GM18867 (cell line): Measurements from ENCODE around the gene C9orf40.

ENCODE experiments used
- ATAC-seq: cut with Tn5 transposase; IDR thresholded peaks from one replicate; pipeline ENCODE4 v1.9.1; 2021; ENCODE audit warnings: mild to moderate bottlenecking, moderate library complexity; ENCODE audit not compliant: unreplicated experiment

Gene C9orf40, protein sequence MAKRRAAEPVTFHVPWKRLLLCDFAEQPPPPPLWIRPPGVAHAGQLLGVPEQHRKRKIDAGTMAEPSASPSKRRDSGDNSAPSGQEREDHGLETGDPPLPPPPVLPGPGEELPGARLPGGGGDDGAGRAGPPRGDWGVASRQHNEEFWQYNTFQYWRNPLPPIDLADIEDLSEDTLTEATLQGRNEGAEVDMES

DNA sequence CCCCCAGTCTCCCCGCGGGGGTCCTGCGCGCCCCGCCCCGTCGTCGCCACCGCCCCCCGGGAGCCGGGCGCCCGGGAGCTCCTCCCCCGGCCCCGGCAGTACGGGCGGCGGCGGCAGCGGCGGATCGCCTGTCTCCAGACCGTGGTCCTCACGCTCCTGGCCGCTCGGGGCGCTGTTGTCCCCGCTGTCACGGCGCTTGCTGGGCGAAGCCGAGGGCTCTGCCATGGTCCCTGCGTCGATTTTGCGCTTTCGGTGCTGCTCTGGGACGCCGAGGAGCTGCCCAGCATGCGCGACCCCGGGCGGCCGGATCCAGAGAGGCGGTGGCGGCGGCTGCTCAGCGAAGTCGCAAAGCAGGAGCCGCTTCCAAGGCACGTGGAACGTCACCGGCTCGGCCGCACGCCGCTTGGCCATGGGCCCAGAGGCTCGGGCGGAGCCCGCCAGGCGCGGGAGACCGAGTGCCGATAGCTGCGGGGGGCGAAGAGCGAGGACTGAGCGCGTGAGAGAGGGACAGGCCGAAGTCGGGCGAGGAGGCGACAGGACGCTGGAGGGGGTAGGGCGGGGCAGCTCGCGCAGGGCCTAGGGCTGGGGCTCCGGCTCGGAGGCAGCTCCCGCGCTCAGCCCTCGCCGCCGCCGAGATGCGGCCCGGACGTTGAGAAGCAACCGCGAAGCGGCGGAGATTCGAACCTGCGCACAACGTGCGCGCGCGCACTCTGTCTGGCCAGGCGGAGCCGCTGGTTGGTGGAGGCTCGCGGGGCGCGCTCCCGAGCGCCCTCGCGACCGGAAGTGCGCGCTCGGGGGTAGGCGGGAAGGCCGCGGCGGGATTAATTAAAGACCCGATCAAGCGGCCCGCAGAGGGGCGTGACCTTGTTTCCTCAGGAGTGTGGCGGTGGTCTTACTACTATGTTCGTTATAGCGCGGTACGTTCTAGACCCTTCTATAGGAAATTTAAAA lies at the start of gene C9orf40:
TSS of gene C9orf40 (minus strand) at position 712 of the 951 bp plus-strand sequence. CDS start at position 411, 301 bp downstream.
- peak; percentile 92 for ATAC-seq

DNA sequence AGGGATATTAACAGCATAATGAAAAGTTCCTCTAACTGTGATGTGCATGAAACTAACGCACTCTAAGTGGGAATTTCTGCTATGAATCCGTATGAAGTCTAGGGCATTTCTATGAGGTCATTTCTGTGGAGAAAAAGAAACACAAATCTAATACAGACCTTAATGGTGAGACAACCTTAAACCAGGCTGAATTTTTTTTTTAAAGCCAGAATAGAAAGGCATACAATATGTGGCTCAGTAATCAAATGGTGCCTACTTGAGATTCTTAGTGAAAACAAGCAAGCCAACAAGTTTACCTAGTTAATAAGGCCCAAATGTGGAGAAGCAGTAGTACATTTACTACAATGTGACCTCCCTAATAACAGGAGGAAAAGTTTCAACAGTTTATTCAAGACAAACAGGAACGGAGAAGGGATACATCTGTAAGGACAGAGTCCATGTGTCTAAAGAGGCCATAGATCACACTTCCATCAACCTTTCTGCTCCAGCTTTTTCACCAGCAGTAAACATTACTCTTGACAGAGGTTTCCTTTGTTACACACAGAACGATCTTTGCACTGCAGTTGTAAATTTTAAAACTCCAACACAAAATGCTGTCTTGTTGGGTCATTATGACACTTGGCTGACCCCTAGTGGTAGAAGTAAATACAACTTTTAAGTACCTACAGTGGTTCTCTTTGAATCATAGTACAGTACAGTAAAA lies 49.2 kb upstream of the C9orf40 start:
- peak; percentile 87 for ATAC-seq

DNA sequence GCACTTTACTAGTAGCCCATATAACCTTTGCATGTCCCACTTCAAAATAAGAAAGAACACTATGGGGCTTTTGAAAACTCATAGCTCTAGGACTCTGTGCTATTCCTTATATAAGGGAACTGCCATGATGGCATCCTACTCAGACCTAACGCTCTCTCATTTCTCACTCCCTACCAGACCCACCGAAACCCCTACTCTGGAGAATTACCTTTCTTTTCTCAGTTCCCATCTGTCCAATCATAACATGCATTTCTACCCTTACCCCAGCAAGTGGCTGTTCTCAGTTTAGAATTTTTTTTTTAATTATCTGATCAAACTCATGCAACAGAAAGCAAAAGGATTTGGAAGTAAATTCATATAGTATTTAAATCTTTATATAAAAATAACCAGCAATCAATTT lies 48.1 kb upstream of the C9orf40 start:
- ATAC-seq = peak; percentile 55

DNA sequence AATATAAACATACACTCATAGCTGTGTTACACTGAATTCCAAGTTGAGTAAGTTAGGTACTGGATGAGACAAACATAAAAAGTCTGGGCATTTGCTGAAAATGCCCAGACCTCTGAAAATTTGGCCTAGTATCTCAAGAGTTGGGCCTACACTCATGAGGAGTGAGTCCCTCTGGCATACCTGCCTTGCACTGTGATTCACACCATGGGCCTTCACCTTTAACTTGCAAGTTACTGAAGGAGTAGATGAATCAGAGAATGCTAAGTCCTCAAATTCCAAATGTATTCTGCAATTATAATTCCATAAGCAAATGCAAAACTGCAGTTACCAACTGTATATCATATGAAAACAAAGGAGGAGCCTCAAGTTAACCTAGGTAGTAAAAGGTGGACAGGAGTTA lies 32.3 kb upstream of the C9orf40 start:
- ATAC-seq = no peak

DNA sequence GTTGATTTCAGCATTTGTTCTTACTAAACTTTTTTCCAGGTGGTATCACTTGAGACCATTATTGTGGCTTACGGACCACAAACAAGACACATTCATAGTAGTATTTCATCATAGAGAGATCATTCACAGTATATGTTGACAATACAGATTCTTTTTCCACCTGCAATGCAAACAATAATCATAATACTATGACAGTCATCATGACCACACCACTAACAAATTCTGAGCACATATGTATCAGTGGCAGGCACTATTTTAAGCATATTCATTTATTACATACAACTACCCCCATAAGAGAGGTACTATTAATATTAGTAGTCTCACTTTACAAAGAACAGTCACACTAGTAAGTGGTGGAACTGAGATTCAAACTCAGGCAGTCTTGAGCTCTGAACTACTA lies 31.0 kb upstream of the C9orf40 start:
- no peak for ATAC-seq

DNA sequence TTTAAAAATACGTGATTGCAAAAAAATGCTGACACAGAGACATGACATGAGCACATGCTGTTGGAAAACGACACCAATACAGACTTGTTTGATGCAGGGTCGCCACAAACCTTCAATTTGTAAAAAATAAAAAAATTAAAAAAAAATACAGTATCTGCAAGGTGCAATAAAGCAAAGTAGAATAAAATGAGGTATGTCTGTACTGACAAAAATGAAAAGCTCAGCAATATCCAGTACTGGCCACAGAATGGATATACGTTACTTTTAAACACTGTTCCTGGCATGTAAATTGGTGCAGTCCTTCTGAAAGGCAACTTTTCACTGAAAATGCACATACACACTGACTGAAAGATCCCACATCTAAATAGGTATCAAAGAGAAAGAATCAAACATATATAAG lies 27.1 kb upstream of the C9orf40 start:
- no peak for ATAC-seq

DNA sequence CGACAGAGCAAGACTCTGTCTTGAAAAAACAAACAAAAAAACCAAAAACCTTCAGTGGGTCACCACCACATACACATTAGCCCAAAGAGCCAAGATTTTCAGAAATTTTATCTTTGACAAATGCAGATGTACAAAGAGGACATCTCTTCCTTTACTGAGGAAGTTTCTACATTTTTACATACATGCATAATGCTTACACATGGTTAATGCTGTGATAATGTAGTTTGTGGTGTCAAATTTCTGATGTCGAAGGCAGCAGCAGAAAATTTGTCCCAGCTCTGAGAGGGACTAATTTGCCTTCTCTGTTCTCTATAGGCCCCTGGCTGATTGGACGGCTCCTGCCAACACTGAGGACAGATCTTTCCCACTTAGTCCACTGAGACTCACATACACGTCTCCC lies 24.6 kb upstream of the C9orf40 start:
- no peak for ATAC-seq

DNA sequence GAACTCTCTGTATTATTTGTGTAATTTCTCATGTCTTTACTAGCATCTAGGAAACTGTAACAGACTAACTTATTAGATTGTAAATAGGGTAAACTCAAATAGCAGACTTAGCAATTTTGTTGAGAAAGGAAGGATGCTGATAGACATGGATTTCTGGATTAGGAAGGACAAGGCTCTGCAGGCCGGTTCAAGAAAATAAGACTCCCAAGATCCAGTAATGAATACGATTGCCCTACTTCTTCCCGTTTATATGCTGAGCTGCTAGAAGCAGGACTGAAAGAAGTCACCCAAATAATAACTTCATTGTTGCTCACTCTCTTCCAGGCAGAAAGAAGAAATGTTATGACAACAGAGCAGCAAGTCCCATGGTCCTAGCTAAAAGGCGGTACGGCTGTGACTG lies 22.8 kb upstream of the C9orf40 start:
- ATAC-seq = no peak

DNA sequence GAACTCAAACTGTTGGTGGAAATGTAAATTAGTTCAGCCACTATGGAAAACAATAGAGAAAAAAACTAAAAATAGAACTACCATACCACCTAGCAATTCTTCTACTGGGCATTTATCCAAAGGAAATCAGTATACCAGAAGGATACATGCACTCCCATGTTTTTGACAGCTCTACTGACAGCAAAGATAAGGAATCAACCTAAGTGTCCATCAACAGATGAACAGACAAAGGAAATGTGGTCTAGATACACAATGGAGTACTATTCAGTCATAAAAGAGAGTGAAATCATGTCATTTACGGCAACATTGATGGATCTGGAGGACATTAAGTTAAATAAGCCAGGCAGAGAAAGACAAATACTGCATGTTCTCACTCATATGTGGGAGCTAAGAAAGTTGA lies 21.8 kb upstream of the C9orf40 start:
- ATAC-seq = no peak

DNA sequence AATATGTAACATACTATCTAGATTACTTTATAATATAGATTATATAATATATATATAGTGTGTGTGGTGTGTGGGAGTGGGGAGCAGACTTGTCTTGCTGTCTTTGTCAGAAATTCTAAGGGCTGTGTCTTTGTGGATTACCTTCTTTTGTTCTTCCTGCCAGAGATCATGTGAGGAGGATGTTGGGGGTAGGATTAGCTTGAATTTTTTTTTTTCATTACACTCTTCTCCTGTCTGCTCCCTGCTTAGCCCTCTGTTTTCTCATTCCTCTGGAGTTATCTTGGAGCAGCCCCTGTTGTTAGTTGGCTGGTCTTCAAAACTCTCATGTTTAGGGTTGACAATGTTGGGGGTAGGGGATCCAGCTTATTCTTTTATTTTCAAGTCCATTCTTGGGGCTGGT lies 21.0 kb upstream of the C9orf40 start:
- no peak for ATAC-seq

DNA sequence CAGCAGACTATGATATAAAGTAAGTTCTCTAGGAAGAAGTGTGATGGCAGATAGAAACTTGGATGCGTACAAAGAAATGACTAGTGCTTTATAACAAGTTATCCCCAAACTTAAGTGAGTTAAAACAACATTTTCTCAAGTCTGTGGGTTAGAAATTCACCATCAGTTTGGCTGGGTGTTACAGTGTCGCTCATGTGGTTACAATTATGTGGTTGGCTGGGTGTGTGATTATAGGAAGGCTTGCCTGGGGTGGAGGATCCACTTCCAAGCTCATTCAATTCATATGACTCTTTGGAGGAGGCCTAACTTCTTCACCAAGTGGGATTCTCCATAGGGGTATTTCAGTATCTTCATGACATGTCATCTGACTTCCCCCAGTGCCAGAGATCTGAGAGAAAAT lies 10.3 kb upstream of the C9orf40 start:
- ATAC-seq = no peak

DNA sequence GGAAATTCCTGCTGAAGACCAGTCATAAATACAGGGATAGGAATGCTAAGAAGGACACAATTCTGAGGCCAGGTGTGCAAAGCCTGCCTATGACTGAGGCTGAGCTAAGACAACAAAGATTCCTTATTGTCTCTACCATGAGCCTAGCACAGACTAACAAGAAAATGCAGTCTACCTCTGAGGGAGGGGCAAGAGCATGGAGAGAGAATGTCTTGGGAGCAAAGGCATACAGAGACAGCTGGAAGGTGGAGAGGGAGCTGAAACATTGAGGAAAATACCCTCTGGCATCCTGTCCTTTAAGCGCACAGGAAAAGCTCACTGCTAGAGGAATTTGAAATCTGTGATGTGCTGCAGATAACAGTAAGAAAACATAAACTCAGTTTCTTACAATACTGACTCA lies 8.8 kb upstream of the C9orf40 start:
- no peak for ATAC-seq

DNA sequence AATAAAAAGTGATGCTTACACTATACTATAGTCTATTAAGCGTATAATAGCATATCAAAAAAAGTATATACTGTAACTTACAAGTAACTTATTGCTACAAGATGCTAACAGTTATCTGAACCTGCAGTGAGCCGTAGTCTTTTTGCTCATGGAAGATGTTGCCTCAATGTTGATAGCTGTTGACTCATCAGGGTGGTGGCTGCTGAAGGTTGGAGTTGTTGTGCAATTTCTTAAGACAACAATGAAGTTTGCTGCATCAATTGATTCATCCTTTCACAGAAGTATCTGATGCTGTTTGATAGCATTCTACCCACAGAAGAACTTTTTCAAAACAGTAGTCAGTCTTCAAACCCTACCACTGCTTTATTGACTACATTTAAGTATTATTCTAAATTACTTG lies 7.8 kb upstream of the C9orf40 start:
- ATAC-seq = no peak

DNA sequence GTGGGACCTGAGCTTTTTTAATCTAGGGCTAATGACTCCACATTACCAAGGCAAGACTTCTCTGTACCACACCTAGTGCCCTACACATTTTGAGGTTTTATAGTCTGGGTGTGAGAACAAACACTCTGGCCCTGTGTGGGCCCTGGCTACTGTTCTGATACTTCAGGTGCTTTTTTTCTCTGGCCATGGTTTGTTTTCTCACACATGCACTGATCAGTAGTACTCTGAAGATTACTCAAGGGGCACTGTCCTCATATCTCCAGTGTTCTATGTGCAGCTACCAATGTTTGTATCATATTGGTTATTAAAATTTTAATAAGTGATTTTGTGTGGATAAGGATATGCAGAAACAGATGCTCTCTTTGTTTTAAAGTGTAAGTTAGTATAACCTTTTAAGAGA lies 5.9 kb upstream of the C9orf40 start:
- no peak for ATAC-seq

DNA sequence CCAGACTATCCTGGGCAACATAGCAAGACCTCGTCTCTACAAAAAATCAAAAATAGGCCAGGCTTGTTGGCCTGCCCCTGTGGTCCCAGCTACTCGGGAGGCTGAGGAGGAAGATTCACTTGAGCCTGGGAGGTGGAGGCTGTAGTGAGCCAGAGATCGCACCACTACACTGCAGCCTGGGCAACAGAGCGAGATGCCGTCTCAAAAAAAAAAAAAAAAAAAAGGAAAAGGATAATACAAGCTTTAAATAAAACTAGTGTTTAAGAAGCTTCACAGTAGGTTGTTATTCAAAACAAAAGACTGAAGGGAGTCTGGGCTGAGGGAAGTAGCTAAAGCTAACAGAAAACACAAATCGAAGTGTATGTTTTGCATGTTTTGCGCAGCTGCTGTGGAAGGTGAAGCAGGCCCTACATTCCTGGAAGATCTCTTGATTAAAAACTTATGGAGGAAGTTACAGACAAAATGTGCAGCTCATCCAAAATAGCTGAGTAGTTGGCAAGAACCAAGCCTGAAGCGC lies 581 bp upstream of the C9orf40 start:
- ATAC-seq = peak; percentile 3

DNA sequence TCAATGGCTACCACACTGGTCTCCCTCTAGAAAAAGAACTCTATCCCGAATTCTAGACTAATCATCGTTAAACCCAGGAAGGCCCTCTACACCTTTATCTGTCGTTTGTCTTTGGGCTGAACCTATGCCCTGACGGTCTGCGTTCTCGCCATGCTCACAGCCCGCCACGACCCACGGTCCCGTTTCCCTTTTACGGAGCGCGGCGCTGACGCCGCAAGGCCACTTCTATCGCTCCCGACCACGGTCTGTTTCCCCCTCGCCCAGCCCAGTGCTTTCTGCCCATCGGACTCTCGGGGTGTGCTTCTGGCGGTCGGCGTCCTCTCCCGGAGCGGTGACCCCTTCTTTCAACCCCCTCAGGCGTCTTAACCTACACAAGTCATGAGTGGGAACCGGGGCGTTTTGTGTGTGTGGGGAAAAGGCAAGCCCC lies 974 bp downstream of the C9orf40 start:
- peak; percentile 38 for ATAC-seq

DNA sequence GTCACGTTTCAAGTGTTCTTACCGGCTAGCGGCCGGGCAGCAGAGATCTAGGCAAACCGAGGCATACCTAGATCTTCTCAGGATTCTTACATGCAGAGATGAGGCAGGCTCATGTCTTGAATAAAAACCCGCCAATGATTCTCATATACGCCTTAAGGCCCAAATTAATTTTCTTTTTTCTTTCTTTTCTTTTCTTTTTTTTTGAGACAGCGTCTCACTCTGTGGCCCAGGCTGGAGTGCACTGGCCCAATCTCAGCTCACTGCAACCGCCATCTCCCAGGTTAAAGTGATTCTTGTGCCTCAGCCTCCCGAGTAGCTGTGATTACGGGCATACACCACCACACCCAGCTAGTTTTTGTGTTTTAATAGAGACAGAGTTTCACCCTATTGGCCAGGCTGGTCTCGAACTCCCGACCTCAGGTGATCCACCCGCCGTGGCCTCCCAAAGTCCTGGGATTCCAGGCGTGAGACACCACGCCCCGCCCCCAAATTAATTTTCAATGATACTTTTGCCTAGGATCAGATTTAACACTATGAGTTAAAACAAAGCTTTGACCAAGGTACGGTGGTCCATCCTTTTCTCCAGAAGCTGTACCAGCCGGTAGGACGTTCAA lies 1.5 kb downstream of the C9orf40 start:
- no peak for ATAC-seq

DNA sequence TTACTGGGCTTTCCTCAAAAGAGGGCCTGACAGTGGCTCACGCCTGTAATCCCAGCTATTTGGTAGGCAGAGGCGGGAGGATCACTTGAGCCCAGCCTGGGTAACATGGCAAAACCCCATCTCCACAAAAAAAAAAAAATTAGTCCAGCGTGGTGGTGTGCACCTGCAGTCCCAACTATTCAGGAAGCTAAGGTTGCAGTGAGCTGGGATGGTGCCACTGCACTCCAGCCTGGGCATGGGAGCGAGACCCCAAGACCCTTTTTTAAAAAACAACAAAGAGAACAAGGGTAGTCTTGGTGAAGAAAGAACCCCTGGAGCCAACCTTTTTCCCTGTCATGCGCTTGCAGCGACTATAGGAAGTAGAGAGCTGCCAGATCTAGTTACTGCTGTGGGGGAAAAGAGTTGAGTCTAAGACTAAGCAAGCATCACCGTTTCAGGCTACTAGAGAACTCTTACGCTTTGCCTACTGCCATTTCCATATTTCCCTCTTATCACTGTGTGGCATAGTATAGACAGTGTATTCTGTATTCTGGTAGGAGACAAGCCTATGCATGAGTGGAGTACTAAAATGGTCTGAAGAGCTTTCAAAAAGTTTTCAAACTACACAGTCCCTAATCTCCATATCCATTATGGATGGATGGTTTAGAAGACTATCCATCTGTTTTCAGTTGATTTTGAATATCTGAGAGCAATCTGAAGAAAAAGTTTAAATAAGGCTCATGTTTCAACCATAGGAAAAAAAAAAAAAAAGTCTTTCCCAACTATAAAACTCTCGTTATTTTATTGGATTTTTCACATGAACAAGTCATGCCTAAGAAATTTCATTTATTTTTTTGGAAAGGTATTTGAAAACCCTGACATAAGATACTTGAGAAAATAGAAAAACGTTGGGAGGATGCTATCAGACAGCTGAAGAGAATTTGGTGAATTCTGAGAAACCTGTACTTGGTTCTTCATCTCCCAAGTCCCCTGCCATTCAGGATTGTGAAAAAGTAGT lies 2.6 kb downstream of the C9orf40 start:
- ATAC-seq = no peak

DNA sequence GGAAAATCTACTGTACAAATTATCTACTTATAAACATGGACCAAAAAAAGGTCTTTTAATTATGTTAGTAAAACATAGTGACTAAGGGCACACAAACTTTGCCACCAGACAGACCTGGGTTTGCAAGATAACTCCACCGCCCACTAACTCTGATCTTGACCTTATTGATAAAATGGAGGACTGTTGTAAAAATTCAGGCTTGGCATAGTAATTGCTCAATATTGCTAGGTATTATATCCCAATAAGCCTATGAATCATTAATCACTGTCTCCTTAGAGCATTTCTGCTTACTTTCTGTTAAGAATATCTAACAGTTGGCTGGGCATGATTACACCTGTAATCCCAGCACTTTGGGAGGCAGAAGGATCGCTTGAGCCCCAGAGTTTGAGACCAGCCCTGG lies 3.8 kb downstream of the C9orf40 start:
- ATAC-seq = no peak

DNA sequence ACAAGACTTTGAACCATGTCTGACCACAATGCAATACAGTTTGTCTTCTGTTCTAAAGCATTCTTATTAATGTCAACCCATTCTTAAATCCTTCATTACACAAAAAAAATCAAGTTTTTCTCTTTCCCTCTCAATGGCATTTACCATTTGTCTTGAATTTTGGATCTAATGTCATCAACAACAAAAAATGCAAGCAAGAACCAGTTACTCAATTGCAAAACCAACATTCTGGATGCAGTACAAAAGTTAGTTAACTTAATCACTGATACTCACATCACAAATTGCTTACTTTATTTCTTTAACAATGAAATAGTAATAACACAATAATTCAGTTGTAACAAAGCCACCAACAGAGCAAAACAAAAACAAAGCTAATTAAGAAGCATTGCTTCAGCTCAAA lies 6.0 kb downstream of the C9orf40 start:
- no peak for ATAC-seq
